ENCODE measurements around the gene BMP2K. TPM values are rescaled to one million over a fixed set of nuclear protein-coding genes. Genes with fewer than 3 reads are reported as not detected.
"Not testable (repeated sequence)": the region's sequence is repeated elsewhere in the genome, so short reads cannot be mapped to it uniquely, and the experiment has no call there.

BMP2K gene
- total RNA-seq, 1 donor from 2014 or later, result 57.9 TPM

- no peak for DNase-seq (ENCODE audit: extremely low read depth, low read depth, low spot score)
Observed at GRCh38 chr4:78846258-78846657, 70.1 kb downstream of the BMP2K start.

- no peak for DNase-seq (ENCODE audit: extremely low read depth, low read depth, low spot score)
Observed at GRCh38 chr4:78862314-78862737, 86.2 kb downstream of the BMP2K start.

- no peak for DNase-seq (ENCODE audit: extremely low read depth, low read depth, low spot score)
Observed at GRCh38 chr4:78863254-78863869, 87.2 kb downstream of the BMP2K start.

- no peak for DNase-seq (ENCODE audit: extremely low read depth, low read depth, low spot score)
Observed at GRCh38 chr4:78863991-78864390, 87.8 kb downstream of the BMP2K start.

- DNase-seq (ENCODE audit: extremely low read depth, low read depth, low spot score), result peak; percentile 90
Observed at GRCh38 chr4:78864405-78865024, 88.4 kb downstream of the BMP2K start.

- DNase-seq (ENCODE audit: extremely low read depth, low read depth, low spot score), result no peak
Observed at GRCh38 chr4:78865451-78865850, 89.3 kb downstream of the BMP2K start.

- DNase-seq (ENCODE audit: extremely low read depth, low read depth, low spot score), result not testable (repeated sequence)
Observed at GRCh38 chr4:78868712-78869111, 92.6 kb downstream of the BMP2K start.

GRCh38 chr4:78870056-78870455, 93.9 kb downstream of the BMP2K start:
- DNase-seq (ENCODE audit: extremely low read depth, low read depth, low spot score), result no peak

- DNase-seq (ENCODE audit: extremely low read depth, low read depth, low spot score), result no peak
Observed at GRCh38 chr4:78876568-78877320, 100.6 kb downstream of the BMP2K start.

GRCh38 chr4:78878031-78878430, 101.9 kb downstream of the BMP2K start:
- no peak for DNase-seq (ENCODE audit: extremely low read depth, low read depth, low spot score)

- DNase-seq (ENCODE audit: extremely low read depth, low read depth, low spot score), result no peak
Observed at GRCh38 chr4:78880874-78881492, 104.8 kb downstream of the BMP2K start.

- no peak for DNase-seq (ENCODE audit: extremely low read depth, low read depth, low spot score)
Observed at GRCh38 chr4:78885598-78885997, 109.4 kb downstream of the BMP2K start.

- no peak for DNase-seq (ENCODE audit: extremely low read depth, low read depth, low spot score)
Observed at GRCh38 chr4:78889955-78890354, 113.8 kb downstream of the BMP2K start.

GRCh38 chr4:78899302-78899701, 123.2 kb downstream of the BMP2K start:
- no peak for DNase-seq (ENCODE audit: extremely low read depth, low read depth, low spot score)

- DNase-seq (ENCODE audit: extremely low read depth, low read depth, low spot score), result no peak
Observed at GRCh38 chr4:78901882-78902281, 125.7 kb downstream of the BMP2K start.

- no peak for DNase-seq (ENCODE audit: extremely low read depth, low read depth, low spot score)
Observed at GRCh38 chr4:78902298-78902697, 126.1 kb downstream of the BMP2K start.

- DNase-seq (ENCODE audit: extremely low read depth, low read depth, low spot score), result no peak
Observed at GRCh38 chr4:78904143-78904542, 128.0 kb downstream of the BMP2K start.

- DNase-seq (ENCODE audit: extremely low read depth, low read depth, low spot score), result no peak
Observed at GRCh38 chr4:78907638-78908037, 131.5 kb downstream of the BMP2K start.

- DNase-seq (ENCODE audit: extremely low read depth, low read depth, low spot score), result not testable (repeated sequence)
Observed at GRCh38 chr4:78908974-78909373, 132.8 kb downstream of the BMP2K start.

GRCh38 chr4:78910612-78911011, 134.5 kb downstream of the BMP2K start:
- no peak for DNase-seq (ENCODE audit: extremely low read depth, low read depth, low spot score)

GRCh38 chr4:78922207-78922606, 146.1 kb downstream of the BMP2K start:
- DNase-seq (ENCODE audit: extremely low read depth, low read depth, low spot score), result no peak
